NT2/D1 (cell line): ENCODE measurements around the gene FNDC1.

Experiments
- YY1 ChIP-seq: IDR thresholded peaks from 2 replicates; pipeline ENCODE4 v1.6.1; 2011; ENCODE audit not compliant: insufficient read length, insufficient read depth
- ZNF274 ChIP-seq: IDR thresholded peaks from 2 replicates; pipeline ENCODE4 v1.6.1; 2011; ENCODE audit warnings: mild to moderate bottlenecking, low read depth, low read length

DNA sequence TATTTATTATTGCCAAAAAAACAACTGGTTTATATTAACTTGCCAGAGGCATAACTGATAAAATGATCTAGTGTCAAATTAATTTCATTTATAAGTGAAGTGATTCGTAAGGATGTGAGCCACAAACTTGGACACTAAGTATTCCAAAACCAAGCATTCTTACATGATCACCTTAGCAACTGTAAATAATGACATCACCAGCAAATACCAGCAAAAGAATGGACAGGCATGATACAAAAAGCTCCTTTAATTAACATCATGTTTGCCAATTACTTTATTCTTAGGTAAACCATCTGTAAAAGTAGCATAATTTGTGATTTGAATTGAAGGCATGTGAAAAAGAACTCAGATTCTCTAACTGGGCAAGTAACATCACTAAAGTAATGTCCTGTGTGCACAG is 17.2 kb upstream of the FNDC1 start:
- TF ChIP-seq ZNF274, result no peak
- no peak for TF ChIP-seq YY1
